ENCODE measurements around the gene IGF2BP2. TPM values are rescaled to one million over a fixed set of nuclear protein-coding genes. Genes with fewer than 3 reads are reported as not detected.

IGF2BP2 gene
- total and polyA plus RNA-seq, 9 of the 15 experiments (the other 6 are each of a cell fraction or from before 2014, with no cell fraction given): 3.2 to 59.6 (median 30.5) TPM

DNA sequence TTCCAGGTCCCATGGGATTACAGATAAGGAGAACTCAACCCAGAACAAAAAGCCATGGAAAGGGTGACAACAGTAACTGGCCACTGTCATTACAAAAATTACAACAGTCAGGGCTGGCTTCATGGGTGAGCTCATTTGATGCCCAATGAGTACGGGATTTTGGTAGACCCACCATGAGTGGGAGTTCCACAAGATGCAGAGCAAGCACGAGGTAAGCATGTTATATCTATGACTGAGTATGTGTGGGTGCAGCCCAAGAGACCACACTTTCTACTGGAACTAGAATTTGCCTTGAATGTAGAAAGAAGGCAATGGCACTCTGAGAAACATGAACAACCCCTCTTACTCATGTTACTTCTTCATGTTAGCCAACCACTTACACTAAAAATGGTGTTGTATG lies 83.3 kb downstream of the IGF2BP2 start (continued):
- TF ChIP-seq HDAC1 (IDR thresholded peaks at IDR 0.05) (no peak), HOXB6 (CRISPR knock-in tag; IDR thresholded peaks at IDR 0.05; ENCODE audit: borderline replicate concordance) (no peak), POLR3G (IDR thresholded peaks at IDR 0.05; ENCODE audit: extremely low read depth, insufficient read length, insufficient replicate concordance) (no peak)
- TF ChIP-seq, protein P1, sequence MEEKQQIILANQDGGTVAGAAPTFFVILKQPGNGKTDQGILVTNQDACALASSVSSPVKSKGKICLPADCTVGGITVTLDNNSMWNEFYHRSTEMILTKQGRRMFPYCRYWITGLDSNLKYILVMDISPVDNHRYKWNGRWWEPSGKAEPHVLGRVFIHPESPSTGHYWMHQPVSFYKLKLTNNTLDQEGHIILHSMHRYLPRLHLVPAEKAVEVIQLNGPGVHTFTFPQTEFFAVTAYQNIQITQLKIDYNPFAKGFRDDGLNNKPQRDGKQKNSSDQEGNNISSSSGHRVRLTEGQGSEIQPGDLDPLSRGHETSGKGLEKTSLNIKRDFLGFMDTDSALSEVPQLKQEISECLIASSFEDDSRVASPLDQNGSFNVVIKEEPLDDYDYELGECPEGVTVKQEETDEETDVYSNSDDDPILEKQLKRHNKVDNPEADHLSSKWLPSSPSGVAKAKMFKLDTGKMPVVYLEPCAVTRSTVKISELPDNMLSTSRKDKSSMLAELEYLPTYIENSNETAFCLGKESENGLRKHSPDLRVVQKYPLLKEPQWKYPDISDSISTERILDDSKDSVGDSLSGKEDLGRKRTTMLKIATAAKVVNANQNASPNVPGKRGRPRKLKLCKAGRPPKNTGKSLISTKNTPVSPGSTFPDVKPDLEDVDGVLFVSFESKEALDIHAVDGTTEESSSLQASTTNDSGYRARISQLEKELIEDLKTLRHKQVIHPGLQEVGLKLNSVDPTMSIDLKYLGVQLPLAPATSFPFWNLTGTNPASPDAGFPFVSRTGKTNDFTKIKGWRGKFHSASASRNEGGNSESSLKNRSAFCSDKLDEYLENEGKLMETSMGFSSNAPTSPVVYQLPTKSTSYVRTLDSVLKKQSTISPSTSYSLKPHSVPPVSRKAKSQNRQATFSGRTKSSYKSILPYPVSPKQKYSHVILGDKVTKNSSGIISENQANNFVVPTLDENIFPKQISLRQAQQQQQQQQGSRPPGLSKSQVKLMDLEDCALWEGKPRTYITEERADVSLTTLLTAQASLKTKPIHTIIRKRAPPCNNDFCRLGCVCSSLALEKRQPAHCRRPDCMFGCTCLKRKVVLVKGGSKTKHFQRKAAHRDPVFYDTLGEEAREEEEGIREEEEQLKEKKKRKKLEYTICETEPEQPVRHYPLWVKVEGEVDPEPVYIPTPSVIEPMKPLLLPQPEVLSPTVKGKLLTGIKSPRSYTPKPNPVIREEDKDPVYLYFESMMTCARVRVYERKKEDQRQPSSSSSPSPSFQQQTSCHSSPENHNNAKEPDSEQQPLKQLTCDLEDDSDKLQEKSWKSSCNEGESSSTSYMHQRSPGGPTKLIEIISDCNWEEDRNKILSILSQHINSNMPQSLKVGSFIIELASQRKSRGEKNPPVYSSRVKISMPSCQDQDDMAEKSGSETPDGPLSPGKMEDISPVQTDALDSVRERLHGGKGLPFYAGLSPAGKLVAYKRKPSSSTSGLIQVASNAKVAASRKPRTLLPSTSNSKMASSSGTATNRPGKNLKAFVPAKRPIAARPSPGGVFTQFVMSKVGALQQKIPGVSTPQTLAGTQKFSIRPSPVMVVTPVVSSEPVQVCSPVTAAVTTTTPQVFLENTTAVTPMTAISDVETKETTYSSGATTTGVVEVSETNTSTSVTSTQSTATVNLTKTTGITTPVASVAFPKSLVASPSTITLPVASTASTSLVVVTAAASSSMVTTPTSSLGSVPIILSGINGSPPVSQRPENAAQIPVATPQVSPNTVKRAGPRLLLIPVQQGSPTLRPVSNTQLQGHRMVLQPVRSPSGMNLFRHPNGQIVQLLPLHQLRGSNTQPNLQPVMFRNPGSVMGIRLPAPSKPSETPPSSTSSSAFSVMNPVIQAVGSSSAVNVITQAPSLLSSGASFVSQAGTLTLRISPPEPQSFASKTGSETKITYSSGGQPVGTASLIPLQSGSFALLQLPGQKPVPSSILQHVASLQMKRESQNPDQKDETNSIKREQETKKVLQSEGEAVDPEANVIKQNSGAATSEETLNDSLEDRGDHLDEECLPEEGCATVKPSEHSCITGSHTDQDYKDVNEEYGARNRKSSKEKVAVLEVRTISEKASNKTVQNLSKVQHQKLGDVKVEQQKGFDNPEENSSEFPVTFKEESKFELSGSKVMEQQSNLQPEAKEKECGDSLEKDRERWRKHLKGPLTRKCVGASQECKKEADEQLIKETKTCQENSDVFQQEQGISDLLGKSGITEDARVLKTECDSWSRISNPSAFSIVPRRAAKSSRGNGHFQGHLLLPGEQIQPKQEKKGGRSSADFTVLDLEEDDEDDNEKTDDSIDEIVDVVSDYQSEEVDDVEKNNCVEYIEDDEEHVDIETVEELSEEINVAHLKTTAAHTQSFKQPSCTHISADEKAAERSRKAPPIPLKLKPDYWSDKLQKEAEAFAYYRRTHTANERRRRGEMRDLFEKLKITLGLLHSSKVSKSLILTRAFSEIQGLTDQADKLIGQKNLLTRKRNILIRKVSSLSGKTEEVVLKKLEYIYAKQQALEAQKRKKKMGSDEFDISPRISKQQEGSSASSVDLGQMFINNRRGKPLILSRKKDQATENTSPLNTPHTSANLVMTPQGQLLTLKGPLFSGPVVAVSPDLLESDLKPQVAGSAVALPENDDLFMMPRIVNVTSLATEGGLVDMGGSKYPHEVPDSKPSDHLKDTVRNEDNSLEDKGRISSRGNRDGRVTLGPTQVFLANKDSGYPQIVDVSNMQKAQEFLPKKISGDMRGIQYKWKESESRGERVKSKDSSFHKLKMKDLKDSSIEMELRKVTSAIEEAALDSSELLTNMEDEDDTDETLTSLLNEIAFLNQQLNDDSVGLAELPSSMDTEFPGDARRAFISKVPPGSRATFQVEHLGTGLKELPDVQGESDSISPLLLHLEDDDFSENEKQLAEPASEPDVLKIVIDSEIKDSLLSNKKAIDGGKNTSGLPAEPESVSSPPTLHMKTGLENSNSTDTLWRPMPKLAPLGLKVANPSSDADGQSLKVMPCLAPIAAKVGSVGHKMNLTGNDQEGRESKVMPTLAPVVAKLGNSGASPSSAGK (IDR thresholded peaks at IDR 0.05): no peak
- TF ChIP-seq, protein P2, sequence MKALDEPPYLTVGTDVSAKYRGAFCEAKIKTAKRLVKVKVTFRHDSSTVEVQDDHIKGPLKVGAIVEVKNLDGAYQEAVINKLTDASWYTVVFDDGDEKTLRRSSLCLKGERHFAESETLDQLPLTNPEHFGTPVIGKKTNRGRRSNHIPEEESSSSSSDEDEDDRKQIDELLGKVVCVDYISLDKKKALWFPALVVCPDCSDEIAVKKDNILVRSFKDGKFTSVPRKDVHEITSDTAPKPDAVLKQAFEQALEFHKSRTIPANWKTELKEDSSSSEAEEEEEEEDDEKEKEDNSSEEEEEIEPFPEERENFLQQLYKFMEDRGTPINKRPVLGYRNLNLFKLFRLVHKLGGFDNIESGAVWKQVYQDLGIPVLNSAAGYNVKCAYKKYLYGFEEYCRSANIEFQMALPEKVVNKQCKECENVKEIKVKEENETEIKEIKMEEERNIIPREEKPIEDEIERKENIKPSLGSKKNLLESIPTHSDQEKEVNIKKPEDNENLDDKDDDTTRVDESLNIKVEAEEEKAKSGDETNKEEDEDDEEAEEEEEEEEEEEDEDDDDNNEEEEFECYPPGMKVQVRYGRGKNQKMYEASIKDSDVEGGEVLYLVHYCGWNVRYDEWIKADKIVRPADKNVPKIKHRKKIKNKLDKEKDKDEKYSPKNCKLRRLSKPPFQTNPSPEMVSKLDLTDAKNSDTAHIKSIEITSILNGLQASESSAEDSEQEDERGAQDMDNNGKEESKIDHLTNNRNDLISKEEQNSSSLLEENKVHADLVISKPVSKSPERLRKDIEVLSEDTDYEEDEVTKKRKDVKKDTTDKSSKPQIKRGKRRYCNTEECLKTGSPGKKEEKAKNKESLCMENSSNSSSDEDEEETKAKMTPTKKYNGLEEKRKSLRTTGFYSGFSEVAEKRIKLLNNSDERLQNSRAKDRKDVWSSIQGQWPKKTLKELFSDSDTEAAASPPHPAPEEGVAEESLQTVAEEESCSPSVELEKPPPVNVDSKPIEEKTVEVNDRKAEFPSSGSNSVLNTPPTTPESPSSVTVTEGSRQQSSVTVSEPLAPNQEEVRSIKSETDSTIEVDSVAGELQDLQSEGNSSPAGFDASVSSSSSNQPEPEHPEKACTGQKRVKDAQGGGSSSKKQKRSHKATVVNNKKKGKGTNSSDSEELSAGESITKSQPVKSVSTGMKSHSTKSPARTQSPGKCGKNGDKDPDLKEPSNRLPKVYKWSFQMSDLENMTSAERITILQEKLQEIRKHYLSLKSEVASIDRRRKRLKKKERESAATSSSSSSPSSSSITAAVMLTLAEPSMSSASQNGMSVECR (CRISPR knock-in tag; IDR thresholded peaks at IDR 0.05): no peak
- TF ChIP-seq, protein P3, sequence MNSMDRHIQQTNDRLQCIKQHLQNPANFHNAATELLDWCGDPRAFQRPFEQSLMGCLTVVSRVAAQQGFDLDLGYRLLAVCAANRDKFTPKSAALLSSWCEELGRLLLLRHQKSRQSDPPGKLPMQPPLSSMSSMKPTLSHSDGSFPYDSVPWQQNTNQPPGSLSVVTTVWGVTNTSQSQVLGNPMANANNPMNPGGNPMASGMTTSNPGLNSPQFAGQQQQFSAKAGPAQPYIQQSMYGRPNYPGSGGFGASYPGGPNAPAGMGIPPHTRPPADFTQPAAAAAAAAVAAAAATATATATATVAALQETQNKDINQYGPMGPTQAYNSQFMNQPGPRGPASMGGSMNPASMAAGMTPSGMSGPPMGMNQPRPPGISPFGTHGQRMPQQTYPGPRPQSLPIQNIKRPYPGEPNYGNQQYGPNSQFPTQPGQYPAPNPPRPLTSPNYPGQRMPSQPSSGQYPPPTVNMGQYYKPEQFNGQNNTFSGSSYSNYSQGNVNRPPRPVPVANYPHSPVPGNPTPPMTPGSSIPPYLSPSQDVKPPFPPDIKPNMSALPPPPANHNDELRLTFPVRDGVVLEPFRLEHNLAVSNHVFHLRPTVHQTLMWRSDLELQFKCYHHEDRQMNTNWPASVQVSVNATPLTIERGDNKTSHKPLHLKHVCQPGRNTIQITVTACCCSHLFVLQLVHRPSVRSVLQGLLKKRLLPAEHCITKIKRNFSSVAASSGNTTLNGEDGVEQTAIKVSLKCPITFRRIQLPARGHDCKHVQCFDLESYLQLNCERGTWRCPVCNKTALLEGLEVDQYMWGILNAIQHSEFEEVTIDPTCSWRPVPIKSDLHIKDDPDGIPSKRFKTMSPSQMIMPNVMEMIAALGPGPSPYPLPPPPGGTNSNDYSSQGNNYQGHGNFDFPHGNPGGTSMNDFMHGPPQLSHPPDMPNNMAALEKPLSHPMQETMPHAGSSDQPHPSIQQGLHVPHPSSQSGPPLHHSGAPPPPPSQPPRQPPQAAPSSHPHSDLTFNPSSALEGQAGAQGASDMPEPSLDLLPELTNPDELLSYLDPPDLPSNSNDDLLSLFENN (IDR thresholded peaks at IDR 0.05; ENCODE audit: low read depth in 2 of 2, low read length in 2 of 2): no peak
